Muscle layer of colon (tissue), 2 donors: Measurements from ENCODE around the gene PCDHB1.
A peak's percentile ranks its signal among the peaks of the same experiment; 100 is the strongest.
"Not testable (repeated sequence)": the region's sequence is repeated elsewhere in the genome, so short reads cannot be mapped to it uniquely, and the experiment has no call there.

Source experiments
- H3K27ac ChIP-seq: one replicate; pipeline ENCODE4 v1.7.0; 2013; ENCODE audit warnings: low read depth, mild to moderate bottlenecking, low read length, moderate library complexity
- H3K27me3 ChIP-seq, 2 donors: one replicate each; pipeline ENCODE4 v1.7.0; 2013; ENCODE audit warnings: low read length in 2 of 2, mild to moderate bottlenecking in 2 of 2; ENCODE audit not compliant: insufficient read depth in 2 of 2, control insufficient read depth in 1 of 2
- H3K36me3 ChIP-seq: one replicate; pipeline ENCODE4 v1.7.0; 2013; ENCODE audit warnings: mild to moderate bottlenecking, low read length; ENCODE audit not compliant: insufficient read depth
- H3K4me1 ChIP-seq: one replicate; pipeline ENCODE4 v1.7.0; 2013; ENCODE audit warnings: mild to moderate bottlenecking, low read length; ENCODE audit not compliant: insufficient read depth
- H3K4me3 ChIP-seq, 2 donors: one replicate each; pipeline ENCODE4 v1.7.0; 2013; ENCODE audit warnings: low read length in 2 of 2, low read depth in 1 of 2, mild to moderate bottlenecking in 1 of 2, moderate library complexity in 1 of 2
- H3K9ac ChIP-seq: one replicate; pipeline ENCODE4 v1.7.0; 2013; ENCODE audit warnings: low read length
- H3K9me3 ChIP-seq: one replicate; pipeline ENCODE4 v1.7.0; 2013; ENCODE audit warnings: mild to moderate bottlenecking, low read length
- donor health status: abdominal sarcoma.
- donor health status: Adenocarcinoma of cecum.

PCDHB1 gene

GRCh38 chr5:141094481-141095262 is 43.5 kb downstream of the PCDHB1 start, which contains the start of gene PCDHB2:
PCDHB2 (plus strand) TSS chr5:141094615; CDS start chr5:141094791, 176 bp downstream.
- Histone ChIP-seq H3K27me3 (peaks cover 0 to 6% of the 10 kb centered on the region in 2 donors), H3K36me3 (no peaks in the 10 kb centered on the region), H3K4me1 (no peaks in the 10 kb centered on the region), H3K27ac (no peak within 1 kb of the TSS), H3K9ac (no peak within 1 kb of the TSS), H3K9me3 (peaks cover 26% of the 10 kb centered on the region), H3K4me3 (peak within 1 kb of the TSS in 1 of 2 donors; percentile 32)

- H3K9me3 ChIP-seq = peaks cover 26% of the 10 kb centered on the region
Measured at GRCh38 chr5:141095263-141095641, 44.1 kb downstream of the PCDHB1 start.

GRCh38 chr5:141096181-141096580 is 45.0 kb downstream of the PCDHB1 start:
- not testable (repeated sequence) for H3K27me3 ChIP-seq, H3K4me1 ChIP-seq, H3K36me3 ChIP-seq, H3K4me3 ChIP-seq, H3K27ac ChIP-seq, H3K9ac ChIP-seq
- H3K9me3 ChIP-seq = peaks cover 32% of the 10 kb centered on the region

More at GRCh38 chr5:141095263-141095641, 44.1 kb downstream of the PCDHB1 start:
- Histone ChIP-seq H3K27me3 (peaks cover 0 to 6% of the 10 kb centered on the region in 2 donors), H3K4me3 (peak overlapping the region in 1 of 2 donors; percentile 32), H3K9ac (no peak overlapping the region), H3K36me3 (no peaks in the 10 kb centered on the region), H3K27ac (no peak overlapping the region), H3K4me1 (no peaks in the 10 kb centered on the region)

- not testable (repeated sequence) for H3K4me1 ChIP-seq, H3K36me3 ChIP-seq, H3K27me3 ChIP-seq, H3K9ac ChIP-seq, H3K4me3 ChIP-seq, H3K27ac ChIP-seq
- H3K9me3 ChIP-seq = peaks cover 31% of the 10 kb centered on the region
Measured at GRCh38 chr5:141096586-141096985, 45.4 kb downstream of the PCDHB1 start.

GRCh38 chr5:141100243-141100805 is 49.1 kb downstream of the PCDHB1 start, which contains the start of gene PCDHB3:
PCDHB3 (plus strand) TSS chr5:141100473; CDS start chr5:141100650, 177 bp downstream.
- no peaks in the 10 kb centered on the region for H3K36me3 ChIP-seq
- no peak within 1 kb of the TSS for H3K27ac ChIP-seq
- H3K9me3 ChIP-seq = peaks cover 13% of the 10 kb centered on the region
- peak within 1 kb of the TSS in 1 of 2 donors; percentile 44 for H3K4me3 ChIP-seq
- H3K4me1 ChIP-seq = no peaks in the 10 kb centered on the region
- H3K9ac ChIP-seq = no peak within 1 kb of the TSS
- H3K27me3 ChIP-seq = no peaks in the 10 kb centered on the region

GRCh38 chr5:141101059-141101458 is 49.9 kb downstream of the PCDHB1 start:
- no peak overlapping the region for H3K9ac ChIP-seq
- H3K9me3 ChIP-seq = peaks cover 8% of the 10 kb centered on the region
- no peaks in the 10 kb centered on the region for H3K36me3 ChIP-seq
- no peak overlapping the region for H3K27ac ChIP-seq
- peak overlapping the region in 1 of 2 donors; percentile 44 for H3K4me3 ChIP-seq
- H3K27me3 ChIP-seq = no peaks in the 10 kb centered on the region
- H3K4me1 ChIP-seq = no peaks in the 10 kb centered on the region

GRCh38 chr5:141102070-141102469 is 50.9 kb downstream of the PCDHB1 start:
- not testable (repeated sequence) for H3K4me1 ChIP-seq, H3K9ac ChIP-seq, H3K27ac ChIP-seq, H3K9me3 ChIP-seq, H3K27me3 ChIP-seq, H3K4me3 ChIP-seq, H3K36me3 ChIP-seq

- H3K9me3 ChIP-seq, H3K27ac ChIP-seq, H3K4me3 ChIP-seq: not testable (repeated sequence)
Measured at GRCh38 chr5:141102471-141102870, 51.3 kb downstream of the PCDHB1 start.

GRCh38 chr5:141105350-141105749 is 54.2 kb downstream of the PCDHB1 start:
- no peaks in the 10 kb centered on the region for H3K4me1 ChIP-seq
- no peak overlapping the region for H3K4me3 ChIP-seq
- H3K27me3 ChIP-seq = no peaks in the 10 kb centered on the region
- H3K27ac ChIP-seq = no peak overlapping the region
- no peak overlapping the region for H3K9ac ChIP-seq
- peaks cover 8% of the 10 kb centered on the region for H3K9me3 ChIP-seq
- no peaks in the 10 kb centered on the region for H3K36me3 ChIP-seq

More at GRCh38 chr5:141102471-141102870, 51.3 kb downstream of the PCDHB1 start:
- H3K36me3 ChIP-seq, H3K9ac ChIP-seq, H3K27me3 ChIP-seq, H3K4me1 ChIP-seq: not testable (repeated sequence)
